ENCODE results near the gene PARD3.
A peak's percentile ranks its signal among the peaks of the same experiment; 100 is the strongest.

The PARD3 gene

GRCh38 chr10:34083567-34083966, 731.5 kb downstream of the PARD3 start:
- Histone ChIP-seq H3K27me3 (ENCODE audit: insufficient read depth, low read length) (no peaks in the 10 kb centered on the region), H3K79me2 (ENCODE audit: control insufficient read depth, insufficient read depth, low read length, unreplicated experiment) (no peaks in the 10 kb centered on the region), H2AFZ (ENCODE audit: low read length, unreplicated experiment) (no peak overlapping the region), H3K4me1 (ENCODE audit: control insufficient read depth, insufficient read depth, low read length, unreplicated experiment) (peaks cover 9% of the 10 kb centered on the region), H3K4me3 (ENCODE audit: low read depth, low read length) (no peak overlapping the region), H3K36me3 (ENCODE audit: insufficient read depth, low read length) (no peaks in the 10 kb centered on the region), H3K27ac (ENCODE audit: low read depth, low read length) (no peak overlapping the region)

GRCh38 chr10:34081948-34082347, 733.1 kb downstream of the PARD3 start:
- Histone ChIP-seq H2AFZ (ENCODE audit: low read length, unreplicated experiment) (no peak overlapping the region), H3K4me3 (ENCODE audit: low read depth, low read length) (no peak overlapping the region), H3K27me3 (ENCODE audit: insufficient read depth, low read length) (no peaks in the 10 kb centered on the region), H3K4me1 (ENCODE audit: control insufficient read depth, insufficient read depth, low read length, unreplicated experiment) (peaks cover 16% of the 10 kb centered on the region), H3K36me3 (ENCODE audit: insufficient read depth, low read length) (no peaks in the 10 kb centered on the region), H3K79me2 (ENCODE audit: control insufficient read depth, insufficient read depth, low read length, unreplicated experiment) (no peaks in the 10 kb centered on the region), H3K27ac (ENCODE audit: low read depth, low read length) (no peak overlapping the region)

- no peak overlapping the region for H3K27ac ChIP-seq (ENCODE audit: low read depth, low read length)
- no peaks in the 10 kb centered on the region for H3K27me3 ChIP-seq (ENCODE audit: insufficient read depth, low read length)
- H2AFZ ChIP-seq (ENCODE audit: low read length, unreplicated experiment), result no peak overlapping the region
- H3K36me3 ChIP-seq (ENCODE audit: insufficient read depth, low read length), result no peaks in the 10 kb centered on the region
- H3K79me2 ChIP-seq (ENCODE audit: control insufficient read depth, insufficient read depth, low read length, unreplicated experiment), result no peaks in the 10 kb centered on the region
- H3K4me1 ChIP-seq (ENCODE audit: control insufficient read depth, insufficient read depth, low read length, unreplicated experiment), result peaks cover 16% of the 10 kb centered on the region
- no peak overlapping the region for H3K4me3 ChIP-seq (ENCODE audit: low read depth, low read length)
Observed at GRCh38 chr10:34081347-34081743, 733.8 kb downstream of the PARD3 start.

- peaks cover 16% of the 10 kb centered on the region for H3K4me1 ChIP-seq (ENCODE audit: control insufficient read depth, insufficient read depth, low read length, unreplicated experiment)
- no peaks in the 10 kb centered on the region for H3K36me3 ChIP-seq (ENCODE audit: insufficient read depth, low read length)
- no peak overlapping the region for H2AFZ ChIP-seq (ENCODE audit: low read length, unreplicated experiment)
- H3K27ac ChIP-seq (ENCODE audit: low read depth, low read length), result no peak overlapping the region
- no peak overlapping the region for H3K4me3 ChIP-seq (ENCODE audit: low read depth, low read length)
- no peaks in the 10 kb centered on the region for H3K27me3 ChIP-seq (ENCODE audit: insufficient read depth, low read length)
- no peaks in the 10 kb centered on the region for H3K79me2 ChIP-seq (ENCODE audit: control insufficient read depth, insufficient read depth, low read length, unreplicated experiment)
Observed at GRCh38 chr10:34080485-34081346, 734.4 kb downstream of the PARD3 start.

DNA sequence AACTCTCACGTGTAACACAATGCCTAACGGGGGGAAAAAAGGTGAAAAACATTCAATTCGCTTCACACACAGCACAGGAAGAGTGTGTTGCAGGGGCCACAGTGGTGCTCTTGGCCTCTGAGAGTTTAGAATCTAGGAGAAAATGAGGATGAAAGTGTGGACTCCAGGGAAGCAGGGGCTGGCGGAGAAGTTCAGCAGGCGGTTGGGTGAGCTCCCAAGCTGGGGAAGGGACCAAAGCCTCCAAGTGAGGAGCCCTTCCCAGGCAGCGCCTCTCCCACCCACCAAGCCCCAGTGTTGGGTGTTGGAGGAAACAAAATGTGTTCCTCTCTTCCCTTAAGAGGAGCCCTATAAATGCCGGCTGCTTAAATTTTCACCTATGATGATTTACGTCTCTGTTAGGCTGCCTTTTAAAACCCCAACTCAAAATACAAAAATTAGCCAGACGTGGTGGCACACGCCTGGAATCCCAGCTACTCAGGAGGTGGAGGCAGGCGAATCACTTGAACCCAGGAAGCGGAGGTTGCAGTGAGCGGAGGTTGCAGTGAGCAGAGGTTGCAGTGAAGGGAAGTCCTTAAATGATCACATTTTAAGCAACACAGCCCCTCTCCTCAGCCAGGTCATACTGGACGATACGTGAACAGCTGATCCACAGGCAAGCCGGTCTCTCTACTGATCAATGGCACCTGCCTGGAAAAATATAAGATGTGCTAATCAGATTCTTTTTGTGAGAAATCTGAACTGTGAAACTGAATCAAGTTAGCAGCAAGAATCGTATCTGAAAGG, 735.2 kb downstream of the PARD3 start:
- no peak overlapping the region for H2AFZ ChIP-seq (ENCODE audit: low read length, unreplicated experiment)
- H3K27ac ChIP-seq (ENCODE audit: low read depth, low read length), result no peak overlapping the region
- H3K36me3 ChIP-seq (ENCODE audit: insufficient read depth, low read length), result no peaks in the 10 kb centered on the region
- H3K27me3 ChIP-seq (ENCODE audit: insufficient read depth, low read length), result no peaks in the 10 kb centered on the region
- no peaks in the 10 kb centered on the region for H3K79me2 ChIP-seq (ENCODE audit: control insufficient read depth, insufficient read depth, low read length, unreplicated experiment)
- no peak overlapping the region for H3K4me3 ChIP-seq (ENCODE audit: low read depth, low read length)
- peaks cover 16% of the 10 kb centered on the region for H3K4me1 ChIP-seq (ENCODE audit: control insufficient read depth, insufficient read depth, low read length, unreplicated experiment)

DNA sequence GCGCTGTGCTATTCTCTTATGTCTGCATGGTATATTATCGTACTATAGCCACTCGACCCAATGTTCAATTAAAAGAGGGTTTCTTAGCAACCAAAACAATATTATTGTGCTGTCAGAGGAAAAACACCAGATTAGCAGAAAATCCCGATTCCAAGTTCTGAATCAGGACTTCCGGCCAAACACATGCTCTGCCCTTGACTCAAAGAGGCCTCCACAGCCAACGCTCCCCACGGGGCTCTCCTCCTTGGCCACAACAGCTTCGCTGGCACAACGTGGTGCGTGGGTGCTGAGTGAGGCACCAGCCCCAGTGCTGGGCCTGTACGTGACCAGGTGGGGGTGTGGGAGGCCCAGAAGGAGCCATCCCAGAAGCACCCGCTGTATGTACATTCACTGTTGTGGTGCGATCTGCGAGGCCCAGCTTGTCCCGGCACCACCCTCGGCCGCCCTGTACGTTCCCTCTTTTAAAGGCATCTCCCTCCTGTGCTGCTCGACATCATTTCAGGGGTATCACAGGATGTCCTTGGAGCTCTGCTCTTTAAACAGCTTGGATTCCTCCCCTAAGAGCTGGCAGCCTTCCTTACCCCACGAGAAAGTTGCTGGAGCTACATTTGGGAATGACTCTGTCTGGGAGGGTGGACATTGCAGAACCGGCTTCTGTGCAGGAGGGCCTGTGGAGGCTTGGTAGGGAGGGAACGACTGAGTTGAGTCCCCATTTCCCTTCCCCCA, 736.2 kb downstream of the PARD3 start:
- Histone ChIP-seq H3K27me3 (ENCODE audit: insufficient read depth, low read length) (no peaks in the 10 kb centered on the region), H3K36me3 (ENCODE audit: insufficient read depth, low read length) (no peaks in the 10 kb centered on the region), H2AFZ (ENCODE audit: low read length, unreplicated experiment) (peak overlapping the region; percentile 7), H3K27ac (ENCODE audit: low read depth, low read length) (peak overlapping the region; percentile 78), H3K4me3 (ENCODE audit: low read depth, low read length) (no peak overlapping the region), H3K79me2 (ENCODE audit: control insufficient read depth, insufficient read depth, low read length, unreplicated experiment) (no peaks in the 10 kb centered on the region), H3K4me1 (ENCODE audit: control insufficient read depth, insufficient read depth, low read length, unreplicated experiment) (peaks cover 16% of the 10 kb centered on the region)

- H3K79me2 ChIP-seq (ENCODE audit: control insufficient read depth, insufficient read depth, low read length, unreplicated experiment), result no peaks in the 10 kb centered on the region
- H3K27ac ChIP-seq (ENCODE audit: low read depth, low read length), result peak overlapping the region; percentile 78
- no peaks in the 10 kb centered on the region for H3K36me3 ChIP-seq (ENCODE audit: insufficient read depth, low read length)
- H3K4me3 ChIP-seq (ENCODE audit: low read depth, low read length), result no peak overlapping the region
- peaks cover 16% of the 10 kb centered on the region for H3K4me1 ChIP-seq (ENCODE audit: control insufficient read depth, insufficient read depth, low read length, unreplicated experiment)
- H3K27me3 ChIP-seq (ENCODE audit: insufficient read depth, low read length), result no peaks in the 10 kb centered on the region
- H2AFZ ChIP-seq (ENCODE audit: low read length, unreplicated experiment), result no peak overlapping the region
Observed at GRCh38 chr10:34078017-34078744, 736.9 kb downstream of the PARD3 start.

- no peak overlapping the region for H3K4me3 ChIP-seq (ENCODE audit: low read depth, low read length)
- peaks cover 16% of the 10 kb centered on the region for H3K4me1 ChIP-seq (ENCODE audit: control insufficient read depth, insufficient read depth, low read length, unreplicated experiment)
- H3K27me3 ChIP-seq (ENCODE audit: insufficient read depth, low read length), result no peaks in the 10 kb centered on the region
- no peak overlapping the region for H3K27ac ChIP-seq (ENCODE audit: low read depth, low read length)
- no peaks in the 10 kb centered on the region for H3K79me2 ChIP-seq (ENCODE audit: control insufficient read depth, insufficient read depth, low read length, unreplicated experiment)
- no peaks in the 10 kb centered on the region for H3K36me3 ChIP-seq (ENCODE audit: insufficient read depth, low read length)
- no peak overlapping the region for H2AFZ ChIP-seq (ENCODE audit: low read length, unreplicated experiment)
Observed at GRCh38 chr10:34076443-34076842, 738.7 kb downstream of the PARD3 start.

DNA sequence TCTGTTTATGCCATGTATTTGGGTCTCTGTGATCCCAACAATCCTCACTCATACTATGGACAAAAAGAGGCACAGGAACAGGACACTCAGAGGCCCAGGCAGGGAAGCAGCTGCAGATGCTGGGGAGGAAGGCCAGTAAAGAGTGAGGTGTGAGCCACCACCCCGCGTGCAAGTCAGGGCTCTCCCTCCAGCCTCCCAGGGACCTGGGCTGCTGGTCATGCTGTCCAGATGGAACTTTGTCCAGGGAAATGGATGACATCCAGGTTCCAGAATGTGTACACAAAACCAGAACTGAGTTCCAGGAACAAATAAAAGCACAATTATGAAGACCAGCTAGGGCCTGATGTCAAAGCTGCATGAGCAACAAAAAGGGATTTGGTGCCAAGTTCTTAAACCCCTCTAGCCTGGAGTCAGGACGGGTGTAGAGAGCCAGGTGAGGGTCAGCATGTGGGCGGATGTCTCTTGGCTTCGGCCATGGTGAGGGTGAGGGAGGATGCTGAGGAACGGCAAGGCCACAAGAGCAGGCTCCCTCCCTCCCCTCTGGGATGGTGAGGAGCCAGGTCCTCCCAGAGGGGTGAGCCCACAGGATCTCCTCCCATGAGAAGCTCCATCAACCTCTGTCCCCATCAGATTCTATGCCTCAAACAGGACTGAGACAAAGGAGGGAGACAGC, 739.7 kb downstream of the PARD3 start:
- Histone ChIP-seq H3K4me1 (ENCODE audit: control insufficient read depth, insufficient read depth, low read length, unreplicated experiment) (peaks cover 16% of the 10 kb centered on the region), H3K27me3 (ENCODE audit: insufficient read depth, low read length) (no peaks in the 10 kb centered on the region), H3K79me2 (ENCODE audit: control insufficient read depth, insufficient read depth, low read length, unreplicated experiment) (no peaks in the 10 kb centered on the region), H3K36me3 (ENCODE audit: insufficient read depth, low read length) (no peaks in the 10 kb centered on the region), H2AFZ (ENCODE audit: low read length, unreplicated experiment) (no peak overlapping the region), H3K27ac (ENCODE audit: low read depth, low read length) (no peak overlapping the region), H3K4me3 (ENCODE audit: low read depth, low read length) (no peak overlapping the region)

DNA sequence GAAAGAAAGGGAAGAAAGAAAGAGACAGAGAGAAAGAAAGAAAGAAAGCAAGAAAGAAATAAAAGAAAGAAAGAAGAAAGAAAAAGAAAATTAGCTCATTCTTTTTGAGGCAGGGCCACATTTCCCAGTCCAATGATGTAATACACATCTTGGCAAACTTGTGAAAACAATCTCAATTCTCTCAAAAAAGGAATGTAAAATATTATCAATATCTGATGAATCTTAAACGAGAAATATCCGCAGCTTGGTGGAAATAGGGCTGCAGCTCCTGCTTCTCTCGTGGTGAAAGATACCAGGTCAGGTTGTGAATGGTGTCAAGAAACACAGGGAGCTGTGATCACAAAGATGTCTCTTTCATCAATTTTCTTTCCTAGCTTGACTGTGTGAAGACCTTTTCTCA, 741.0 kb downstream of the PARD3 start:
- Histone ChIP-seq H3K27me3 (ENCODE audit: insufficient read depth, low read length) (no peaks in the 10 kb centered on the region), H3K4me3 (ENCODE audit: low read depth, low read length) (no peak overlapping the region), H2AFZ (ENCODE audit: low read length, unreplicated experiment) (no peak overlapping the region), H3K79me2 (ENCODE audit: control insufficient read depth, insufficient read depth, low read length, unreplicated experiment) (no peaks in the 10 kb centered on the region), H3K36me3 (ENCODE audit: insufficient read depth, low read length) (no peaks in the 10 kb centered on the region), H3K27ac (ENCODE audit: low read depth, low read length) (no peak overlapping the region), H3K4me1 (ENCODE audit: control insufficient read depth, insufficient read depth, low read length, unreplicated experiment) (peaks cover 11% of the 10 kb centered on the region)
